ENCODE results near the gene KDELR1.
"Not testable (repeated sequence)": the region's sequence is repeated elsewhere in the genome, so short reads cannot be mapped to it uniquely, and the experiment has no call there.

Gene KDELR1

DNA sequence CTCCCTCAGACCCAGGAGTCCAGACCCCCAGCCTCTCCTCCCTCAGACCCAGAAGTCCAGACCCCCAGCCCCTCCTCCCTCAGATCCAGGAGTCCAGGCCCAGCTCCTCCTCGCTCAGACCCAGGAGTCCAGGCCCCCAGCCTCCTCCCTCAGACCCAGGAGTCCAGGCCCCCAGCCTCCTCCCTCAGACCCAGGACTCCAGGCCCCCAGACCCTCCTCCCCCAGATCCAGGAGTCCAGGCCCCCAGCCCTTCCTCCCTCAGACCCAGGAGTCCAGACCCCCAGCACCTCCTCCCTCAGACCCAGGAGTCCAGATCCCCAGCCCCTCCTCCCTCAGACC, 624 bp upstream of the KDELR1 start:
- DNase-seq, H3K9me3 Mint-ChIP-seq, ATAC-seq, H3K27ac Mint-ChIP-seq: not testable (repeated sequence)
- H3K4me1 Mint-ChIP-seq = peaks cover 68% of the 10 kb centered on the region
- H3K4me3 Mint-ChIP-seq = peak overlapping the region; percentile 96 to 99
- peaks cover 48% of the 10 kb centered on the region for H3K27me3 Mint-ChIP-seq

DNA sequence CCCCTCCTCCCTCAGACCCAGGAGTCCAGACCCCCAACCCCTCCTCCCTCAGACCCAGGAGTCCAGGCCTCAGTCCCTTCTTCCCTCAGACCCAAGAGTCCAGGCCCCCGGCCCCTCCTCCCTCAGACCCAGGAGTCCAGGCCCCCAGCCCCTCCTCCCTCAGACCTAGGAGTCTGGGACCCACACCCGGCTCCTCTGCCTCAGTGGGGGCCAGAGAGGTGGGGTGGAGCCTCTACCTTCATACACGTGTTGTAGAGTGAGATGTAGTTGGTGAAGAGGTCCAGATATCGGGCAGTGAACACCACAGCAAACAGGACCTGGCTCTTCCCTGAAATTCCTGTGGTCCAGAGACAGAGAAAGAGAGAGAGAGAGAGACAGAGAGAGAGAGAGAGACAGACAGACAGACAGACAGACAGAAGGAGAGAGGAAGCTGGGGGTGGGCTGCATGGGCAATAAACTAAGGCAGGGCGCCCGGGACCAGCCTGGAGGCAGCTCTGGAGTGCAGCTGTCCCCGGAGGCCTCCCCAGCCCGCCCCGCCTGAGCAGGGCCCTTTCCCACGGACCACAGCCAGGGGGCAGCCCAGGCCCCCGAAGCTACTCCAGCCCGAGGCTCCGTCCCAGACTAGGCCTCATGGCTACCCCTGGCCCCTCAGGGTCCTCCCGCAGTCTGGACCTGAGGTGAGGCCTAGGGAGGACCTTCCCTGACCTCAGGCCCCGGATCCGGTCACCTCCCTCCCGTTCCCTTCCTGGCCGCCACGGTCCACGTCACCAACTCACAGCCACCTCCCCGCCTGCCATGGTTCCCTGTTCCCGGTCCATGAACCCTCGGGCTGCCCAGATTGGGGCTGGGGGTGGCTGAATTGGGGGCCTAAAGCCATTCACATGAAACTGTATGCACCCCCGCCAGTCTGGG, 907 bp downstream of the KDELR1 start:
- Mint-ChIP-seq H3K9me3 (no peaks in the 10 kb centered on the region), H3K4me3 (peak overlapping the region; percentile 96 to 99), H3K27ac (peak overlapping the region; percentile 97 to 98), H3K27me3 (peaks cover 33% of the 10 kb centered on the region), H3K4me1 (peaks cover 58% of the 10 kb centered on the region)
- peak; percentile 67 to 73 for DNase-seq
- ATAC-seq = peak; percentile 80

DNA sequence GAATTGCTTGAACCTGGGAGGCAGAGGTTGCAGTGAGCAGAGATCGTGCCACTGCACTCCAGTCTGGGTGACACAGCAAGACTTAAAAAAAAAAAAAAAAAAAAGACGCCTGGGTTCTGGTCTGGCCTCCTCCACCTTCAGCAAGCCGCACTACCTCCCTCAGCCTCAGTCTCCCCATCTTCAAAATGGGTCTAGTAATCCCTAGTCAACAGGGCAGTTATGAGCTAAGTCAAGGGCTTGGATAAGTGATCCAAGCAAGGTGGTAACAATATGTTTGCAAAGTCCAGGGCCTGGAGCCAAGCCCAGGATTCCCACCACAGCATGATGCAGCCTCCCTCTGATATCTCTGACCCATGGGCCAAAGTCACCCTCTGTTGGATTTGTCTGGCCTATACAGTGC, 4.4 kb downstream of the KDELR1 start:
- H3K4me3 Mint-ChIP-seq = no peak overlapping the region
- no peak for ATAC-seq
- no peak overlapping the region for H3K27ac Mint-ChIP-seq
- DNase-seq = no peak
- H3K4me1 Mint-ChIP-seq = peaks cover 24% of the 10 kb centered on the region
- H3K27me3 Mint-ChIP-seq = no peaks in the 10 kb centered on the region
- H3K9me3 Mint-ChIP-seq = no peaks in the 10 kb centered on the region

DNA sequence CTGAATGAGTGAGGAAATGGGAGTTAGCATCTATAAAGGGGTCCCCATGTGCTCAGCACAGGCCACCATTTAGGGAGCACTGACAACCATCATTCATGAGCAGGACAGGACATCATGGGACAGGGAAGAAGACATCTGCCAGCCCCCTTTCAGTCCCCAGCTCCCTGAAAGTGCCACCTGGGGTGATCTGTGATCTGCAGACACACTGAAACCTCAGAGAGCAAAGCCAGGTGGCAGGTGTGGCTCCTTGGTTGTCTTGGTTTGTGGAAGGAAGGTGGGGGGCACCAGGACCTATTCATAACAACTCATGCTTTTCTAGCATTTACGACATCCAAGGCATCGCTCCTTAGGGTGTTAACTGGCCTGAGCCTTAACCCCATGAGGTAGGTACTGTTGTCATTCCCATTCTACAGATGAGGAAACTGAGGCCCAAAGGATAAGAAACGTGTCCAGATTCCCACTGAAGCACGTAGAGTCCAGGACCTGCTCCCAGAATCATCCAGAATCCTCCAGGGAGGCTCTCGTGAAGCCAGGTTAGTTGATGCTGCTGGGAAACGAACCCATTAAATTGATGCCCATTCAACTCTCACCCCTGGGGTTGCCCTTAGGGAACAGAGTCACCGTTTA, 5.8 kb downstream of the KDELR1 start:
- H3K4me1 Mint-ChIP-seq = peaks cover 17% of the 10 kb centered on the region
- DNase-seq (no peak), ATAC-seq (no peak)
- H3K27me3 Mint-ChIP-seq = no peaks in the 10 kb centered on the region
- H3K9me3 Mint-ChIP-seq = no peaks in the 10 kb centered on the region
- no peak overlapping the region for H3K27ac Mint-ChIP-seq
- H3K4me3 Mint-ChIP-seq = no peak overlapping the region

DNA sequence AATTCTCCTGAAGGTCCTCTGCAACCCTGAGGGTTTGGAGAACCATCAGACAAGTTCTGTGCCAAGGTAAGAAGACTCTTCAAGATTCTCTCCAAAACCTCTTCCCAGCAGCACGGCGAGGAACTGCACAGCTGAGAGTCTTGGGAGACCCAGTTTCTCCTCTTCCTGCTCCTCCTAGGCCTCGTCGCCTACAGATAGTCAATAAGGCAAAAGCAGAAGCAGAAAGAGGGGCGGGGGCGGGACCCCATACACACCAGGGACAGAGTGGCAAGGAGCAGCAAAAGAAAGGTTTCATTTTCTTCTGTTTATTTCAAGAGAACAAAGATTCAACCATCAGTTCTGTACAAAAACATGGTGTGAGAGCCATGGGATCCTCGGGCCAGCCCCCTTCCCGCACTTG, 9.1 kb downstream of the KDELR1 start:
- Mint-ChIP-seq H3K4me1 (no peaks in the 10 kb centered on the region), H3K9me3 (no peaks in the 10 kb centered on the region), H3K4me3 (no peak overlapping the region), H3K27ac (peak overlapping the region in 1 of 2 donors; percentile 57), H3K27me3 (no peaks in the 10 kb centered on the region)
- no peak for ATAC-seq
- DNase-seq = no peak

DNA sequence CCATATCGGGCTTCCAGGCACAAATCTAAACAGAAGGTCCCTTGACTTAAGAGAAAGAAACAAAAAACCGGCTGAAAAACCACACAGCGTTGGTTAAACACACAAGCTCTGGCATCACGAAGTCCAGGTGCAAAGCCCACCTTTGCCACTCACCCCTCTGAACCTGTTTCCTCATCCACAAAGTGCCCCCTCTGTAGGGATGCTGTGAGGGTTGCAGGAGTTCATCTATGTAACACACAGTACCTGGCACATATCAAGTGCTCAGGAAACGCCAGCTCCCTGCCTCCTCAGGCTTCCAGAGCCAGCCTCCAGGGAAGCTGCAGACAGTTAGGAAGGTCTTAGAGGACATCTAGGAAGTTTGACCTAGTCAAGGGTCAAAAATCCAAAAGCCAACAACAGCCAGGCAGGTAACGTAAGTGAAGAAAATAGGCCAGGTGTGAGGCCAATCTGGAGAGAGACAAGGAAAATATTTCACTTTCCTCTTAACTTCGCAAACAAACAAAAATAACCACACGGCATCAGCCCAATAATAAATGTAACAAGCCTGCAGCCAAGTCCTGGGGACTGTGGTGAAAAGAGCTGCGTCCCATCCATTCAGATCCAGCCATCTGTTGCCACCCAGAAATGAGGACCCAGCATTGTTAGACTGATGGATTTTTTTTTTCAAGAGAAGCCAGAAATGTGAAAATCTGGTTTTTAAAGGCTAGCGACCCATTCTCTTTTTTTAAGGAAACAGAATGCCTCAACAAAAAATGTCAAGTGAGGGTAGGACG, 10.0 kb downstream of the KDELR1 start:
- Mint-ChIP-seq H3K9me3 (no peaks in the 10 kb centered on the region), H3K4me1 (no peaks in the 10 kb centered on the region), H3K27me3 (no peaks in the 10 kb centered on the region), H3K27ac (no peak overlapping the region), H3K4me3 (no peak overlapping the region)
- ATAC-seq = no peak
- no peak for DNase-seq

DNA sequence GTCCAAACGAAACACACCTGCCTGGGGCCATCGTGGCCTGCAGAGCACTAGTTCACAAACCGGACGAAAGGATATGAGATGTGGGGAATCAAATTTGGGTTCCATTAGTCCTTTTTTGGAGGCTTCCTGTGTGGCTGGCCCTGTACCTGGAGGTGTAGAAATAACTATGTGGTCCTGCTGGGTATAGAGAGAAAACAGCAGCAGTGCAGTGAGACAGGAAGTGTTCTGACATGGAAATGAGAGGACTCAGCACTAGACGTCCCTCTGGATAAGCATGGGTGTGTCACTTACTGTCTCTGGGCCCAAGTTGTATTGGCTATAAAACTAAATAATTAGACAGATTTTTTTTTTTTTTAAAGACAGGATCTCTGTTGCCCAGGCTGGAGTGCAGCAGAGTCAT, 12.3 kb downstream of the KDELR1 start:
- Mint-ChIP-seq H3K27ac (no peak overlapping the region), H3K4me3 (no peak overlapping the region), H3K4me1 (no peaks in the 10 kb centered on the region), H3K27me3 (no peaks in the 10 kb centered on the region), H3K9me3 (no peaks in the 10 kb centered on the region)
- DNase-seq = no peak
- ATAC-seq = no peak

DNA sequence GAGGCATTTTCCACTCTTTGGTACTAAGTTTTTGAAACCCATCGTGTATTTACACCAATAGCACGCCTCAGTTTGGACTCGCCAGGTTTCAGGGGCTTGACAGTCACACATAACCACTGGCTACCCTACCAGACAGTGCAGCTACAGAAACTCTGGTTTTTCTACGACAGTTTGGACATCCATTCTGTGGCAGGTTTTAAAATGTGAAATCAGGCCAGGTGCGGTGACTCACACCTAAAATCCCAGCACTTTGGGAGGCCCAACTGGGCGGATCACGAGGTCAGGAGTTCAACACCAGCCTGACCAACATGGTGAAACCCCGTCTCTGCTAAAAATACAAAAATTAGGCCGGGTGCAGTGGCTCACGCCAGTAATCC, 13.2 kb downstream of the KDELR1 start:
- Mint-ChIP-seq H3K4me1 (no peaks in the 10 kb centered on the region), H3K27ac (no peak overlapping the region), H3K9me3 (no peaks in the 10 kb centered on the region), H3K27me3 (peaks cover 4% of the 10 kb centered on the region), H3K4me3 (no peak overlapping the region)
- no peak for ATAC-seq
- DNase-seq = no peak

DNA sequence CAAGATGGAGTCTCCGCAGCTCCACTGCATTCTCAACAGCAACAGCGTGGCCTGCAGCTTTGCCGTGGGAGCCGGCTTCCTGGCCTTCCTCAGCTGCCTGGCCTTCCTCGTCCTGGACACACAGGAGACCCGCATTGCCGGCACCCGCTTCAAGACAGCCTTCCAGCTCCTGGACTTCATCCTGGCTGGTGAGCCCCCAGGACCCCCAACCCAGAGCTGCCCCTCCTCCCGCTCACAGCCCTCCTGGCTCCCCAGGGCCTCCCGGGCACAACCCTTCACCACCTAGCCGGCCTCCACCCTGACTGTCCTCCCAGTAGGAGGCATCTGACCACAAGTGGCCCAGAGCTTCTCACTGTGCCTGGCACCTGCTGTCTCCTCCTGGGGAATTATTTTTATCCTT, 17.8 kb downstream of the KDELR1 start:
- H3K27me3 Mint-ChIP-seq = peaks cover 11% of the 10 kb centered on the region

DNA sequence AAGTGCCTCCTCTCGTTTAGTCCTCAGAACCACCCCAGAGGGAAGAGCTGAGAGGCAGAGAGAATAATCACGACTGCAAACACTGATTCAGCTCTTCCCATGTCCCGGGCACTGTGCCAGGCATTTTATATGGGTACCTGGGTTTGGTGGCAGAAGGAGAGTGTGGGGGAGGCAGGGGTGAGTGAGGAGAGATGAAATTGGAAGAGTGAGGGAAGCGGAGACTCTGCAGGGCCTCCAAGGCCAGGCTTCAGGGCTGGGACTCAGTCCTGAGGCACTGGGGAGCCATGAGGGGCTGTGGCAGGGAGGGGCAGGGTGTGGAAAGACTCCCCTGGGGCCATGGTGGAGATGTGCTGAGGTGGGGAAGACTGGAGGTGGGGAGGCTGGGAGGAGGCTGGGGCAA, 18.4 kb downstream of the KDELR1 start:
- Mint-ChIP-seq H3K4me3 (no peak overlapping the region), H3K9me3 (no peaks in the 10 kb centered on the region), H3K27ac (no peak overlapping the region), H3K4me1 (no peaks in the 10 kb centered on the region), H3K27me3 (peaks cover 11% of the 10 kb centered on the region)
- no peak for ATAC-seq
- DNase-seq = no peak

More for the DNA sequence above, 17.8 kb downstream of the KDELR1 start:
- H3K9me3 Mint-ChIP-seq = no peaks in the 10 kb centered on the region
- H3K4me3 Mint-ChIP-seq = no peak overlapping the region
- no peaks in the 10 kb centered on the region for H3K4me1 Mint-ChIP-seq
- ATAC-seq = no peak
- no peak overlapping the region for H3K27ac Mint-ChIP-seq
- no peak for DNase-seq

DNA sequence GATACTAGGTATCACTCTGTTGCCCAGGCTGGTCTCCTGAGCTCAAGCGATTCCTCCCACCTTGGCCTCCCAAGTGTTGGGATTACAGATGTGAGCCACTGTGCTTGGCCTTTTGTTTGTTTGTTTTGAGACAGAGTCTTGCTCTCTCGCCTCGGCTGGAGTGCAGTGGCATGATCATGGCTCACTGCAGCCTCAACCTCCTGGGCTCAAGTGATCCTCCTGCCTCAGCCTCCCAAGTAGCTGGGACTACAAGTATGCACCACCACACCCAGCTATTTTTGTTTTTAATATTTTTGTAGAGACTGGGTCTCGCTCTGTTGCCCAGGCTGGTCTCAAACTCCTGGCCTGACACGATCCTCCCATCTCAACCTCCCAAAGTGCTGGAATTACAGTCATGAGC, 19.6 kb downstream of the KDELR1 start:
- ATAC-seq, H3K27ac Mint-ChIP-seq, DNase-seq, H3K4me1 Mint-ChIP-seq, H3K4me3 Mint-ChIP-seq, H3K9me3 Mint-ChIP-seq: not testable (repeated sequence)
- H3K27me3 Mint-ChIP-seq = peaks cover 11% of the 10 kb centered on the region

DNA sequence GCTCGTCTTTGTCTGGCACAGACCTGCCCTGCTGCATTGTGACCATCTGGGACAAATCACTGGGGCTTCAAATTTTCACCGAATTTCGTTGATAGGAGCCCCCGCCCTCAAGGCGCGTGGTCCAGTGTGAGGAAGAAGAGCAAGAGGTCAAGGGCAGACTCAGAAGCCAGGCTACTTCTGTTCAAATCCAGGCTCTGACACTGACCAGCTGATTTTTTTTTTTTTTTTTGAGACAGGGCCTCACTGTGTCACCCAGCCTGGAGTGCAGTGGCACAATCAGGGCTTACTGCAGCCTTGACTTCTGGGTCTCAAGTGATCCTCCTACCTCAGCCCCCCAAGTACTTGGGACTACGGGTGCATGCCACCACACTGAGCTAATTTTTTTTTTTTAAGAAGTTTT, 20.0 kb downstream of the KDELR1 start:
- DNase-seq (no peak), ATAC-seq (no peak)
- Mint-ChIP-seq H3K4me1 (no peaks in the 10 kb centered on the region), H3K9me3 (no peaks in the 10 kb centered on the region), H3K27me3 (peaks cover 11% of the 10 kb centered on the region), H3K27ac (no peak overlapping the region), H3K4me3 (no peak overlapping the region)

DNA sequence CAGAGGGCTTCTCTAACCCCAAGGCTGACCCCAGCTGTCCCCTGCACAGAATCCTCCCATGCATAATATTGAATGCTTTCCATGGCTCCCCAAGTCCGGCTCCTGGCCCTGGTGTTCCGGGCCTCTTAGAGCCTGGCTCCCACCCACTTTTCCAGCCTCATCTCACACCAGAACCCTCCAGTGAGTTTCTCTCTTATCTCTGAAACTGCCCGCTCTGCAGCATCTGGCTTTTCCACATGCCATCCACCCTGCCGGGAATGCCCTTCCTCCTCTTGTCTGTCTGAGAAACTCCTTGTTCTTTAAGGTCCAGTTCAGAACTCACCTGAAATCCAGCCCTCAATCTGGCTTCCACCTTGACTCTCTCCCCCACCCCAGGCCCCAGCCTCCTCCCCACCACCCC, 20.4 kb downstream of the KDELR1 start:
- H3K27me3 Mint-ChIP-seq = peaks cover 11% of the 10 kb centered on the region
- DNase-seq (no peak), ATAC-seq (no peak)
- H3K4me3 Mint-ChIP-seq = no peak overlapping the region
- H3K4me1 Mint-ChIP-seq = no peaks in the 10 kb centered on the region
- no peaks in the 10 kb centered on the region for H3K9me3 Mint-ChIP-seq
- H3K27ac Mint-ChIP-seq = no peak overlapping the region

DNA sequence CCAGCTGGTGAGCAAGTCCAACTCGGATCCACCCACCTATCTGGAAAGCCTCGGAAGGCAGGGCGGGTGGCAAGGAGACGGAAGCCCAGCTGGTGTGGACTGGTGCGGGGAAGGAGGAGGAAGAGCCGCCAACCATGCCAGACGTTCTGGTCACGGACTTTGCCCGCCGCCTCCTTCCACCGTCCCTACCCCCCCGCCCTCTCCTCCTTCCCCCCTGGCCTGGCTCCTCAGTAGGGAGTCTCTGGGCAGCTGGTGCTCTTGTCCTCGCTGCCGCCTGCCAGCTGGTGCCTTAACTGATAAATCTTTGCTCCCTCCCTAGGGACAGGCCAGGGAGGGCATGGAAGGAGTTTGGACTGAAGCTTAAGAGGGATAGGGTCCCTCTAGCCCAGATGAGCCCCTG, 22.4 kb downstream of the KDELR1 start:
- H3K4me3 Mint-ChIP-seq = no peak overlapping the region
- H3K4me1 Mint-ChIP-seq = peaks cover 12% of the 10 kb centered on the region
- no peak overlapping the region for H3K27ac Mint-ChIP-seq
- ATAC-seq = no peak
- no peak for DNase-seq
- H3K9me3 Mint-ChIP-seq = no peaks in the 10 kb centered on the region
- peaks cover 11% of the 10 kb centered on the region for H3K27me3 Mint-ChIP-seq

DNA sequence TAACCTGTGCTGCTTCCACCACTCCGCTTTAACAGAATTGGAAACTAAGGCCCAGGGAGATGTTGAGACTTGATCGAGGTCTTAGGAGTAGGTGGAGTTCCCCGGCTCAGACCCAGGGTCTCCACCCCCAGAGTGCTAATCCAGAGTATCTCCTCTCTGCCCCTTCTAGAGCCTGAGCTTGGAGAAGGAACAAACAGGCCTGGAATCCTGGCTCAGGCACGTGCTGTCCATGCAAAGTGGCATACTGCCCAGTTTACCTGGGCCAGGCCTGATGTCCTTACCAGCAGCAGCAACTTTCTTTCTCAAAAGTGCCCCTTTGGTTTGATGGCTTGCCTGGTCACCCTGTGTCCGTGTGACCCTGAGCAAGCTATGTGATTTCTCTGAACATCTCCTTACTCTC, 23.5 kb downstream of the KDELR1 start:
- Mint-ChIP-seq H3K27ac (no peak overlapping the region), H3K9me3 (no peaks in the 10 kb centered on the region), H3K27me3 (peaks cover 4% of the 10 kb centered on the region), H3K4me3 (no peak overlapping the region), H3K4me1 (peaks cover 14% of the 10 kb centered on the region)
- ATAC-seq (no peak), DNase-seq (no peak)

DNA sequence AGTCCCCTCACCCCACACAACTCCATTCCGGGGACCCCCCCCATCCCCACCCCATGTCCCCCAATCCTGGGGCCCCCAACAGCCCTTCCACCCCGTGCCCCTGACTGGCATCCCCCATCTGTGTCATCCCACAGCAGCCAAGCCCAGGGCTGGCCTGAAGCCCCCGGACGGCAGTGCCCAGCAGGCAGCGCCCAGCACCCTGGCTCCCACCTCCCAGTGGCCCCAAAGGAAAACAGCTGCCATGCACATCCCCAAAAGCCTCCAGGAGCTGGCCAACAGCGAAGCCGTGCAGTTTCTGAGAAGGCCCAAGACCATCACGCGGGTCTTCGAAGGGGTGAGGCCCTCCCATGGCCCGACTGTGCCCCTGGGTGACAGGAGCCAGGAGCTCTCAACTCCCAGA, 25.7 kb downstream of the KDELR1 start:
- DNase-seq (no peak), ATAC-seq (no peak)
- H3K27me3 Mint-ChIP-seq = no peaks in the 10 kb centered on the region
- H3K4me1 Mint-ChIP-seq = peaks cover 19% of the 10 kb centered on the region
- H3K9me3 Mint-ChIP-seq = no peaks in the 10 kb centered on the region
- H3K27ac Mint-ChIP-seq = no peak overlapping the region
- H3K4me3 Mint-ChIP-seq = peak overlapping the region in 1 of 2 donors; percentile 92
